ENCODE results near the gene SLC18B1.

The SLC18B1 gene

DNA sequence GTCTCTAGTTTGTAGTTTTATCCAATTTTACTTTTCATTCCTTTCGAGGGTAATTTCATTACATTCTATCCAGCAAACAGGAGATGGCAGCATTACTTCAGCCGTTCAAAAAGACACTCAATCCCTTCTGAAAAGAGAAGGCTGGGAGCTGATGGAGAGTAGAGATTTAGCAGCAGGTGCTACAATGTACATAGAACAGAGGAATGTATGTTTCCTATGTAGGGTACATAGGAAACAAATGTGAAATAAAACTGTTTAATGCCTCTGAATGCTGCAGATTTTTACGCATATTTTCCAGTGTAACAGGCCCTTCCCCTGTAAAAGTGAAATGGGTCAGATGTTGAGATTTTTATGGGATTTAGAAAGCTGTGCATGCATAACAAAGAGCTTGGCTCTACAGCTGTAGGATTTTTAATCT lies 31.9 kb upstream of the SLC18B1 start:
- no peaks in the 10 kb centered on the region for H3K27me3 ChIP-seq (ENCODE audit: insufficient read depth, low read depth)
- no peak overlapping the region for H3K27ac ChIP-seq
- no peaks in the 10 kb centered on the region for H3K4me1 ChIP-seq (ENCODE audit: low read depth, poor library complexity, severe bottlenecking)
- H3K4me3 ChIP-seq (IDR thresholded peaks at IDR 0.05; ENCODE audit: insufficient read depth, low read depth, low read length) = no peak overlapping the region
- H2AFZ ChIP-seq (ENCODE audit: low read depth) = no peak overlapping the region
- no peaks in the 10 kb centered on the region for H4K20me1 ChIP-seq (ENCODE audit: insufficient read depth)
- H3K9ac ChIP-seq = no peak overlapping the region
- H3K79me2 ChIP-seq (ENCODE audit: insufficient read depth, low read depth) = no peaks in the 10 kb centered on the region
- H3K4me2 ChIP-seq = no peak overlapping the region
- no peaks in the 10 kb centered on the region for H3K36me3 ChIP-seq (ENCODE audit: insufficient read depth)
- TF ChIP-seq, protein P1, sequence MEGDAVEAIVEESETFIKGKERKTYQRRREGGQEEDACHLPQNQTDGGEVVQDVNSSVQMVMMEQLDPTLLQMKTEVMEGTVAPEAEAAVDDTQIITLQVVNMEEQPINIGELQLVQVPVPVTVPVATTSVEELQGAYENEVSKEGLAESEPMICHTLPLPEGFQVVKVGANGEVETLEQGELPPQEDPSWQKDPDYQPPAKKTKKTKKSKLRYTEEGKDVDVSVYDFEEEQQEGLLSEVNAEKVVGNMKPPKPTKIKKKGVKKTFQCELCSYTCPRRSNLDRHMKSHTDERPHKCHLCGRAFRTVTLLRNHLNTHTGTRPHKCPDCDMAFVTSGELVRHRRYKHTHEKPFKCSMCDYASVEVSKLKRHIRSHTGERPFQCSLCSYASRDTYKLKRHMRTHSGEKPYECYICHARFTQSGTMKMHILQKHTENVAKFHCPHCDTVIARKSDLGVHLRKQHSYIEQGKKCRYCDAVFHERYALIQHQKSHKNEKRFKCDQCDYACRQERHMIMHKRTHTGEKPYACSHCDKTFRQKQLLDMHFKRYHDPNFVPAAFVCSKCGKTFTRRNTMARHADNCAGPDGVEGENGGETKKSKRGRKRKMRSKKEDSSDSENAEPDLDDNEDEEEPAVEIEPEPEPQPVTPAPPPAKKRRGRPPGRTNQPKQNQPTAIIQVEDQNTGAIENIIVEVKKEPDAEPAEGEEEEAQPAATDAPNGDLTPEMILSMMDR (conservative IDR thresholded peaks at IDR 0.05; ENCODE audit: low read depth, low read length) = peak; percentile 60

DNA sequence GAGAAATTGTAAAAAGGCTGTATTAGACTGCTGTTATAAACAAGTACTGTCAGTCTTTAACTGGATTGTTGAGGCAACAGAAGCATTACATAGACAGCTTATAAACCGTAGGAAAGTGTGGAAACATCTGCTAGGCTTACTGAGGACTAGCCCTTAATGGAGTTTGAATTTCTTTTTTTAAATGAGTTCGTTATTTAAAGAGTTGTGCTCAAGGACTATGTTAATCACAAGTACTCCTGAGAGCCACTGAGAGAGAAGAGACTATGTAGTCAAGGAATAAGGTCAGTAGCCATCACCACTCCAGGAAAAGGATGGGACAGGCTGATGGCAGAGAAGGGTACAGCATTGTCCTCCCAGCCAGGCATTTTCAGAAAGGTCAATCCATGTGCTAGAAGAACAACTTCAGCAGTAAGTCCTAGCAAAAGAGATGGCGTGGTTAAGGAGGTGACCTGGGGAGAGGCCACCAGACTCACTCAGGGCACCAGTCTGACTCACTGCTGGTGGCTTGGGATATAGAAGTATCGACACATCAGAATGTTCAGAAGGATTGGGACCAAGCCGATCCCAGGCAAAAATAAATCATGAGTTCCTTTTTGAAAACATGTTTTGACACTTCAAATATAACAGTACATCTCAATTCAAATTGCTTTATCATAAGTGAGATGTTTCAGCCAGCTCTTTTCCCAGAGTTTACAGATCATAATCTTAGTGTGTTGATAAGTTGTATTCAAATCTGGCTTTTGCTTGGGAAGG lies 22.4 kb upstream of the SLC18B1 start:
- peak overlapping the region; percentile 4; the same call in 1 of the 2 replicates for H3K27ac ChIP-seq
- H3K4me2 ChIP-seq = no peak overlapping the region
- H2AFZ ChIP-seq (ENCODE audit: low read depth) = no peak overlapping the region
- H3K4me3 ChIP-seq (IDR thresholded peaks at IDR 0.05; ENCODE audit: insufficient read depth, low read depth, low read length) = no peak overlapping the region
- peaks cover 28% of the 10 kb centered on the region for H4K20me1 ChIP-seq (ENCODE audit: insufficient read depth)
- peaks cover 19% of the 10 kb centered on the region; the same call in 1 of the 2 replicates for H3K36me3 ChIP-seq (ENCODE audit: insufficient read depth)
- H3K79me2 ChIP-seq (ENCODE audit: insufficient read depth, low read depth) = peaks cover 11% of the 10 kb centered on the region
- no peaks in the 10 kb centered on the region for H3K27me3 ChIP-seq (ENCODE audit: insufficient read depth, low read depth)
- peaks cover 23% of the 10 kb centered on the region for H3K4me1 ChIP-seq (ENCODE audit: low read depth, poor library complexity, severe bottlenecking)
- no peak overlapping the region for H3K9ac ChIP-seq
- TF ChIP-seq, protein P1 (conservative IDR thresholded peaks at IDR 0.05; ENCODE audit: low read depth, low read length) = no peak

DNA sequence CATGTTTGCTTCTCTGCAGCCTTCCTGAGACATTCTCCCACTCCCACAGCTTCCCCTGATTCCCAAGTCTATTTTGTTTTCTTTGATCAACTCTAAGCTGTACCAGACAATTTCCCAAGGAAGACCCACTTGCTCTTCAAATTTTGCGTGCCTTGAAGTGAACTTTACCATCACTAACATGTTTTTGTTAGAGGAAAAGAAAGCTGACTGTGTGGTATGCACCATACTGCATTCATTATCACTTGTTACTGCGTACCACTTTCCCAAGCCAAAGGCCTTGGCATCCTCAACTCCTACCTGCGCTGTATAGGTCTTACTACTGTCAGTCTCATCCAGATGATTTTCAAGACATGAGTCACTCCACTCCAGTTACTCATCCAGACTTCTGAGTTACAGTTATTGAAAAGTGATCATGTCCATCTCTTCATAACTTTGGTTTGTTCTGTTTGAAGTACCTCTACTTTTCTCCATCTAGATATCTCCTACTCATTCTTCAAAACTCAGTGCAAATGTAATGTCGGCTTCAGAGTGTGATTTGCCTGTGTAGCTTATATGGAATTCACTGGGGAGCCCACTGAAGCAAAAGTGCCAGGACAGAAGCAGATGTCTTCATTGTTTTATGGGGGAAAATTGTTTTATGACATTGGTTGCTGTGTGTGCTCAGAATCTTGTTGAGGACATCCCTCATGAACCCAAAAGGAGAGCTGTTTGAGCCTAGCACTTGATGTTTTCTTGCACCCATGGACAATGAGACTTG lies 21.1 kb upstream of the SLC18B1 start:
- TF ChIP-seq, protein P1 (conservative IDR thresholded peaks at IDR 0.05; ENCODE audit: low read depth, low read length) = no peak
- Histone ChIP-seq H2AFZ (ENCODE audit: low read depth) (no peak overlapping the region), H4K20me1 (ENCODE audit: insufficient read depth) (peaks cover 37% of the 10 kb centered on the region), H3K4me1 (ENCODE audit: low read depth, poor library complexity, severe bottlenecking) (peaks cover 29% of the 10 kb centered on the region), H3K36me3 (ENCODE audit: insufficient read depth) (peaks cover 26% of the 10 kb centered on the region; the same call in 1 of the 2 replicates), H3K4me3 (IDR thresholded peaks at IDR 0.05; ENCODE audit: insufficient read depth, low read depth, low read length) (no peak overlapping the region), H3K79me2 (ENCODE audit: insufficient read depth, low read depth) (peaks cover 24% of the 10 kb centered on the region), H3K27ac (peak overlapping the region; percentile 49), H3K9ac (no peak overlapping the region), H3K4me2 (no peak overlapping the region), H3K27me3 (ENCODE audit: insufficient read depth, low read depth) (no peaks in the 10 kb centered on the region)

DNA sequence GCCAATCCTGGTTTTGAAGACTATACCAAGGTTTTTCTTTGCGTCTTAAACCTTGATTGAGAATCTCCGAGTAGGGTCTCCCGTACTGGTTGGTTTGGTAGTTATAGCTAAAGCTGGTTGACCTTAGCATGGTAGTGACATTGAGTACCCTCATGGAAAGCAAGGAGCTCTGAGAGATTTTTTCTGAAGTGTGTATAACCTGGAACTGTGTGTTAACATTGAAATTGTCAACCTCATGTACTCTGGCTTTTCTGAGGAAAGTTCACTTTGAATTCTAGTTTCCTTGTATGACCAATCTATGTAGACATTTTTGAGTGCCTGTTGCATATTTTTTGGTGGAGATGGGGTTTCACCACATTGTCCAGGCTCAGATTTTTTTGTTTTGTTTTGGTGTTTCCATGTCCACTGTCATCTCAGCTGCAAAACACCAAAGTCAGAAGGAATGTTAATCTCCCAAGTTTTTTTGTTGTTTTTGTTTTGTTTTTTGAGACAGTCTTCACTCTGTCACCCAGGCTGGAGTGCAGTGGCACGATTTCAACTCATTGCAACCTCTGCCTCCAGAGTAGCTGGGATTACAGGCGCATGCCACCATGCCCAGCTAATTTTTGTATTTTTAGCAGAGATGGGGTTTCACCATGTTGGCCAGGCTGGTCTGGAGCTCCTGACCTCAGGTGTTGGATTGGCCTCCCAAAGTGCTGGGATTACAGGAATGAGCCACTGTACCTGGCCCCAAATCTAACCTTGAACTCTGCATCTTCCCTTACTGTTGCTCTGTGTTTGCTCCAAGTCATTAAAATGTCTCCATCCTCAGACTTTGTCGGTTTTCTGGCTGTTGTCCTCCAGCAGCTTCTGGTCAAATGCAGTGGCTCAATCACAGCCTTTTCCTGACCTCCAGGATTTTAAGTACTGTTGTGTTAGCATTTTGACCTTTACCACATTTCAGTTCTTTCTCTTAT lies 20.2 kb upstream of the SLC18B1 start:
- no peaks in the 10 kb centered on the region for H3K27me3 ChIP-seq (ENCODE audit: insufficient read depth, low read depth)
- peaks cover 26% of the 10 kb centered on the region; the same call in 1 of the 2 replicates for H3K36me3 ChIP-seq (ENCODE audit: insufficient read depth)
- TF ChIP-seq, protein P1 (conservative IDR thresholded peaks at IDR 0.05; ENCODE audit: low read depth, low read length) = no peak
- no peak overlapping the region for H2AFZ ChIP-seq (ENCODE audit: low read depth)
- no peak overlapping the region for H3K9ac ChIP-seq
- peaks cover 37% of the 10 kb centered on the region for H4K20me1 ChIP-seq (ENCODE audit: insufficient read depth)
- H3K27ac ChIP-seq = peak overlapping the region; percentile 49
- no peak overlapping the region for H3K4me3 ChIP-seq (IDR thresholded peaks at IDR 0.05; ENCODE audit: insufficient read depth, low read depth, low read length)
- no peak overlapping the region for H3K4me2 ChIP-seq
- peaks cover 29% of the 10 kb centered on the region for H3K4me1 ChIP-seq (ENCODE audit: low read depth, poor library complexity, severe bottlenecking)
- H3K79me2 ChIP-seq (ENCODE audit: insufficient read depth, low read depth) = peaks cover 26% of the 10 kb centered on the region
